Tibial nerve (tissue), 4 donors: ENCODE data around the gene WDR77. TPM values are rescaled to one million over a fixed set of nuclear protein-coding genes. Genes with fewer than 3 reads are reported as not detected.

Experiments used
- DNase-seq, 2 donors: peaks; one replicate each; pipeline ENCODE4 v3.0.0-alpha.2; 2019; ENCODE audit warnings: low spot score in 2 of 2
- H3K27ac ChIP-seq, 4 donors: fragments of 200-600 bp; sonication (generic) in 3 of 4; one replicate each; pipeline ENCODE4 v1.5.1; 2017 to 2019; ENCODE audit warnings: mild to moderate bottlenecking in 1 of 4
- H3K27me3 ChIP-seq, 2 donors: fragments of 200-600 bp; sonication (generic) in 1 of 2; one replicate each; pipeline versions ENCODE4 v1.5.1 to v1.6.0; 2017 to 2019
- H3K36me3 ChIP-seq, 3 donors: fragments of 200-600 bp; sonication (generic); one replicate each; pipeline ENCODE4 v1.5.1; 2018 to 2019
- H3K4me1 ChIP-seq, 4 donors: fragments of 200-600 bp; sonication (generic) in 3 of 4; one replicate each; pipeline ENCODE4 v1.5.1; 2017 to 2019
- H3K4me3 ChIP-seq, 4 donors: fragments of 200-600 bp; sonication (generic) in 3 of 4; one replicate each; pipeline ENCODE4 v1.5.1; 2017 to 2019; ENCODE audit warnings: mild to moderate bottlenecking in 1 of 4, moderate library complexity in 1 of 4
- H3K9me3 ChIP-seq, 4 donors: fragments of 200-600 bp; sonication (generic) in 3 of 4; one replicate each; pipeline ENCODE4 v1.5.1; 2017 to 2019
- EP300 ChIP-seq, 2 donors: sonication (generic); formaldehyde crosslinking; IDR thresholded peaks; one replicate each; pipeline ENCODE4 v1.6.1; 2017; ENCODE audit warnings: antibody characterized with exemption in 2 of 2, mild to moderate bottlenecking in 1 of 2
- POLR2A ChIP-seq, 2 donors: fragments of 450-650 bp; IDR thresholded peaks; one replicate each; pipeline ENCODE4 v1.6.1; 2017; ENCODE audit warnings: antibody characterized with exemption in 2 of 2, mild to moderate bottlenecking in 2 of 2, moderate library complexity in 2 of 2
- WGBS, 2 donors: methylation state at CpG; one replicate each; pipeline ENCODE4 v1.1.5; 2018; 5-methylcytosine and 5-hydroxymethylcytosine counted together
- total RNA-seq, 4 donors: library from RNA; depleted of rRNA; stranded (reverse); fragments of >200 nt; gene quantifications; one replicate each; pipeline ENCODE4 v1.1.0, GENCODE V29; 2016
- TF ChIP-seq, protein P1 (sequence below), 5 experiments: fragments of 200-600 bp in 3 of 5; fragments of 450-650 bp in 2 of 5; sonication (generic) in 3 of 5; IDR thresholded peaks; one replicate each; pipeline ENCODE4 v1.5.1; 2016 to 2019; ENCODE audit warnings: antibody characterized with exemption in 5 of 5, mild to moderate bottlenecking in 3 of 5, moderate library complexity in 2 of 5

WDR77 gene
- 10 to 100 TPM; 20.8 to 38.1 (median 30.4) TPM for total RNA-seq

DNA sequence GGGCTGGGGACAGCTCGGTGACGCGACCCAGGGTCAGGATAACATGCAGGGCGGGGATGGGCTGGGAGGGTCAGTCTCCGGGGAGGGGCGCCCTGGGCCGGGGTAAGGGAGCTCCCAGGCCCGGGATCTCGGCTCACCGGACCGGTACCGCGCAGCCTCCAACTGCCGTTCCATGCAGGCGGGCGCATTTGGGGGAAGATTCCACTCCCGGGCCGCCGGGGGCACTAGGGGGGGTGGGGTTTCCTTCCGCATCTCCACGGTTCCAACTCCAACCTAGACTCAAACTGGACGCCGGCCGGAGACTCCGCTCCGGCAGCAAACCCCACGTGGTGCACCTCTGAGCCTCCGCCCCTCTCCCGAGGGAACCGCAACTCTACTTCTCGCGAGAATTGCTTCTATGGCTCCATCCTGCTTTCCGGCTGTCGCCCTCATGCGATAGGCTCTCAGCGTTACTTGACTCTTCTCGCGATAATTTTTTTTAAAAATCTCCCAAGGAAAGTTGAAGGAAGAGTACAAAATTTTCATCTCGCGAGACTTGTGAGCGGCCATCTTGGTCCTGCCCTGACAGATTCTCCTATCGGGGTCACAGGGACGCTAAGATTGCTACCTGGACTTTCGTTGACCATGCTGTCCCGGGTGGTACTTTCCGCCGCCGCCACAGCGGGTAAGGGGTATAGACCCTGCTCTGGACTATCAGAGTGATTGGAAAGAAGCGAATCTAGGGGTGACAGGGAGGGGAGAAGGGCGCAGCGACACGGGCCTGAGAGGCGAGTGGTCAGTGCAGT lies at the start of gene WDR77, which contains the start of gene ATP5PB:
WDR77 (minus strand) TSS at position 339 of the 785 bp plus-strand sequence; CDS start at position 252, 87 bp downstream.
ATP5PB (plus strand) TSS at position 547 of the 785 bp plus-strand sequence; CDS start at position 625, 78 bp downstream.
- H3K9me3 ChIP-seq = no peaks in the 10 kb centered on the region
- H3K36me3 ChIP-seq = peaks cover 0 to 36% (median 0%) of the 10 kb centered on the region in 3 donors
- TF ChIP-seq POLR2A (IDR thresholded peaks at IDR 0.05) (peak in 1 of 2 donors; percentile 36), EP300 (IDR thresholded peaks at IDR 0.05) (peak; percentile 72 to 76)
- TF ChIP-seq, protein P1, sequence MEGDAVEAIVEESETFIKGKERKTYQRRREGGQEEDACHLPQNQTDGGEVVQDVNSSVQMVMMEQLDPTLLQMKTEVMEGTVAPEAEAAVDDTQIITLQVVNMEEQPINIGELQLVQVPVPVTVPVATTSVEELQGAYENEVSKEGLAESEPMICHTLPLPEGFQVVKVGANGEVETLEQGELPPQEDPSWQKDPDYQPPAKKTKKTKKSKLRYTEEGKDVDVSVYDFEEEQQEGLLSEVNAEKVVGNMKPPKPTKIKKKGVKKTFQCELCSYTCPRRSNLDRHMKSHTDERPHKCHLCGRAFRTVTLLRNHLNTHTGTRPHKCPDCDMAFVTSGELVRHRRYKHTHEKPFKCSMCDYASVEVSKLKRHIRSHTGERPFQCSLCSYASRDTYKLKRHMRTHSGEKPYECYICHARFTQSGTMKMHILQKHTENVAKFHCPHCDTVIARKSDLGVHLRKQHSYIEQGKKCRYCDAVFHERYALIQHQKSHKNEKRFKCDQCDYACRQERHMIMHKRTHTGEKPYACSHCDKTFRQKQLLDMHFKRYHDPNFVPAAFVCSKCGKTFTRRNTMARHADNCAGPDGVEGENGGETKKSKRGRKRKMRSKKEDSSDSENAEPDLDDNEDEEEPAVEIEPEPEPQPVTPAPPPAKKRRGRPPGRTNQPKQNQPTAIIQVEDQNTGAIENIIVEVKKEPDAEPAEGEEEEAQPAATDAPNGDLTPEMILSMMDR (IDR thresholded peaks at IDR 0.05) = peak in 1 of 5 experiments; percentile 53
- peak within 1 kb of the TSS; percentile 54 to 87 (median 81) for H3K27ac ChIP-seq
- H3K27me3 ChIP-seq = no peaks in the 10 kb centered on the region
- DNase-seq = peak; percentile 90 to 96
- 0 to 1% methylated on average over 35 to 41 of the region's 54 CpGs for WGBS, 2 donors
- H3K4me1 ChIP-seq = peaks cover 0 to 53% (median 31%) of the 10 kb centered on the region in 4 donors
- H3K4me3 ChIP-seq = peak within 1 kb of the TSS; percentile 64 to 93 (median 80)

DNA sequence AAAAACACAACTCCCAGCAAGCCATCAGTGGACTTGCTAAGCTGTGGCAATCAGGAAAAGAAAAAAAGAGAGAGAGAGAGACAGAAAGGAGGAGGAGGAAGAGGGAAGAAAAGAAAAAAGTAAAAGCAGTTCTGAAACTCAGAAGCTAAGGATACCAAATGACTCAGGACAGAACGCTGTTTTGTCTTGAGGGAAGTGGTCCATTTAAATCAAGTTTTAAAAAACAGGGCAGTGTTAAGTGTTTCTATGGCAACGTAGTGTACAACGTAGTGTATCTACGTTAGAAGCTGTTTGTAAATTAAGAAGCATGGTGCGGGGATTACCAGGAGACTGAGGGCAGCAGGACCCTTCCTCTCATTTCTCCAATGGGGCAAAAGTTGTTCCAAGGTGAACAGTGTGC lies 48.5 kb upstream of the WDR77 start:
- Histone ChIP-seq H3K27me3 (no peaks in the 10 kb centered on the region), H3K9me3 (no peaks in the 10 kb centered on the region), H3K4me1 (no peaks in the 10 kb centered on the region), H3K27ac (no peak overlapping the region), H3K36me3 (no peaks in the 10 kb centered on the region), H3K4me3 (no peak overlapping the region)
- TF ChIP-seq, protein P1 (IDR thresholded peaks at IDR 0.05) = no peak
- TF ChIP-seq EP300 (IDR thresholded peaks at IDR 0.05) (no peak), POLR2A (IDR thresholded peaks at IDR 0.05) (no peak)
- DNase-seq = no peak
- 59 to 71% methylated on average over 5 of the region's 5 CpGs for WGBS, 2 donors

DNA sequence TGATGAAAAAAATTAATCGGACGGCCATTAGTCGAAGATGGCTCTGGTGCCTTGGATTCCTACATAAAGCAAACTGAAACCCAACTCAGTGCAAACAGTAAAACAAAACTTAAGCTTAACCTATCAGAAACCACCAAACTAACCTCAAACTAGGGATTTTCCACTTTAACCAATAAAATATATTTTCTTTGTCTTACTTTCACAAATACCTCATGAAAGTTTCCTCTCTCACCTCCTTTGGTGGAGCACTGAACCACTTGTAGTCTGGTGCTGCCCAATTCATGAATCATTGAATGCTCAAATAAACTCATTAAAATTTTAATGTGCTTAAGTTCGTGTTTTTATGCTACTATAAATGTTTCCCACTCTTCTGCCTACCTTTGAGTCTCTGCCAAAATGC lies 47.3 kb upstream of the WDR77 start:
- 82 to 84% methylated on average over 4 of the region's 4 CpGs for WGBS, 2 donors

DNA sequence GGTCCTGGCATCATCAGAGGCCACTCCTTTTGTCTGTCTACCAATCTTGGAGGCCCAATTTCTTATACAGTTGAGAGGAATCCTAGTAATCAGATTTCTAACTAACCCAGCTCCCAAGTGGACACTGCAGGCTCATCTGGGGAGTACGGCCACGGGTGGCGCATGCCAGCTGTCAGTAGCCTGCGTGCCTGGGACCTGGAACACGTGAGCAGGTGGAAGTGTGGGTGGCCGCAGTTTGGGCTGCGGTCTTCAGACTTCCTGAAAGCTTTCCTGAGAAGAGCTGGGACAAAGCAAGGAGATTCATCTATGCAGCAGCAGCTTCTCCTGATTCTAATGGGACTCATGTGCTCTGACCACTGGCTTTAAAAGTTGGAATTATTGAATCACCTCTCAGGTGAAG lies 42.0 kb upstream of the WDR77 start:
- Histone ChIP-seq H3K27me3 (no peaks in the 10 kb centered on the region), H3K9me3 (no peaks in the 10 kb centered on the region), H3K4me3 (no peak overlapping the region), H3K4me1 (no peaks in the 10 kb centered on the region), H3K27ac (peak overlapping the region in 3 of 4 donors; percentile 26 to 60 (median 34)), H3K36me3 (no peaks in the 10 kb centered on the region)
- WGBS, 2 donors = 93 to 95% methylated on average over 7 of the region's 7 CpGs
- DNase-seq = no peak
- TF ChIP-seq POLR2A (IDR thresholded peaks at IDR 0.05) (no peak), EP300 (IDR thresholded peaks at IDR 0.05) (no peak)
- TF ChIP-seq, protein P1 (IDR thresholded peaks at IDR 0.05) = no peak

More for the DNA sequence above, 47.3 kb upstream of the WDR77 start:
- no peaks in the 10 kb centered on the region for H3K36me3 ChIP-seq
- no peak for DNase-seq
- no peak for TF ChIP-seq EP300 (IDR thresholded peaks at IDR 0.05)
- TF ChIP-seq, protein P1 (IDR thresholded peaks at IDR 0.05) = no peak
- no peak for TF ChIP-seq POLR2A (IDR thresholded peaks at IDR 0.05)
- H3K27ac ChIP-seq = no peak overlapping the region
- no peaks in the 10 kb centered on the region for H3K4me1 ChIP-seq
- H3K9me3 ChIP-seq = no peaks in the 10 kb centered on the region
- H3K4me3 ChIP-seq = no peak overlapping the region
- H3K27me3 ChIP-seq = no peaks in the 10 kb centered on the region

DNA sequence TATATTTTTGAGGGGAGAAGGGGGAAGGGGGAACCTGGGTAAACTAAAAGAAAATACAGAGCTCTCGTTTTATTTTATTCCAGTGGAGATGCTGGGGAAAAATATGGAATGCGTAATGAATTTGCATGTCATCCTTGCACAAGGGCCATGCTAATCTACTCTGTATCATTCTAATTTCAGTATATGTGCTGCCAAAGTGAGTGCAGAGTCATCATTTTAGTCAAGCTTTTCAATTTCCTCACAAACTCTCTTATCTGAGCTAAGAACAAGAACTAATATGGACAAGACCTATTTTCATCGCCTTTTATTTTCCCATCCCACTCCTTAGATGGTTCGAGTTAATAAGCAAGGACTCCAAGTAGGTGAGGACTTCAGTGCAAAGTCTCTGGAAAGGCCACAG lies 41.2 kb upstream of the WDR77 start:
- Histone ChIP-seq H3K4me3 (no peak overlapping the region), H3K36me3 (no peaks in the 10 kb centered on the region), H3K9me3 (no peaks in the 10 kb centered on the region), H3K27me3 (no peaks in the 10 kb centered on the region), H3K4me1 (no peaks in the 10 kb centered on the region), H3K27ac (peak overlapping the region in 2 of 4 donors; percentile 26 to 60)
- TF ChIP-seq POLR2A (IDR thresholded peaks at IDR 0.05) = no peak
- TF ChIP-seq, protein P1 (IDR thresholded peaks at IDR 0.05) = no peak
- no peak for TF ChIP-seq EP300 (IDR thresholded peaks at IDR 0.05)
- WGBS, 2 donors = 88 to 95% methylated on average over 4 of the region's 4 CpGs
- no peak for DNase-seq
